ENCODE measurements around the gene TBX19. TPM values are rescaled to one million over a fixed set of nuclear protein-coding genes. Genes with fewer than 3 reads are reported as not detected.
A peak's percentile ranks its signal among the peaks of the same experiment; 100 is the strongest.

Gene TBX19
- total RNA-seq, 1 donor from 2014 or later, result 1.6 TPM

DNA sequence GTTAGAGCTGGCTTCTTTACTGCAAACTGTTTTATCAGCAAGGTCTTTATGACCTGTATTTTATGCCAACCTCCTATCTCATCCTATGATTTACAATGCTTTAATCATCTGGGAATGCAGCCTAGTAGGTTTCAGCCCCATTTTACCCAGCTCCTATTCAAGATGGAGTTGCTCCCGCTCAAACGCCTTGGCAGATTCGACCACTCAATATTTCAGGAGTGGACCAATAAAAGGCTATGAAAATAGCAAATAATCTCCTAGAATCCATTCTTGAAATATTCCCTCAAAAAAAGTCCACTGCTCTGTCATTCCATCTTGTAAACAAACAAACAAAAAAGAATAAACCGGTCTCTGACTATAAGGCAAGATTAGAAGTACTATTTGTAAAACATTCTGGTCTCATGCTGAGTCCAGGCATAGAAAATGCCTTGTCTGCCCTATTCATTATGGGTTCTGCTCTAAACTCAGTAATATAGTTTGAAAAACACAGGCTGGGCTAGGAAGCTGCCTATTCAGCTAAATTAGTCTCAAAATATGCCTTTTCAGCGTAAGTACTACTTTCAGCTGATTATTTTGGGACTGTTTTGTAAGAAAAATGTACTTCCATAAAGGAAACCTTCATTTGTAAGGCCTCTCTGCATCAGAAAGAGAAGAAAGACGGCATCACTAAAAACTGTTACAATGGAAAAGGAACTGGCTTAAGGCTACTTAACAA lies 53.0 kb downstream of the TBX19 start:
- H3K4me3 Mint-ChIP-seq, result no peak overlapping the region
- H3K27me3 Mint-ChIP-seq, result no peaks in the 10 kb centered on the region
- no peaks in the 10 kb centered on the region for H3K36me3 Mint-ChIP-seq
- TF ChIP-seq, protein P1, sequence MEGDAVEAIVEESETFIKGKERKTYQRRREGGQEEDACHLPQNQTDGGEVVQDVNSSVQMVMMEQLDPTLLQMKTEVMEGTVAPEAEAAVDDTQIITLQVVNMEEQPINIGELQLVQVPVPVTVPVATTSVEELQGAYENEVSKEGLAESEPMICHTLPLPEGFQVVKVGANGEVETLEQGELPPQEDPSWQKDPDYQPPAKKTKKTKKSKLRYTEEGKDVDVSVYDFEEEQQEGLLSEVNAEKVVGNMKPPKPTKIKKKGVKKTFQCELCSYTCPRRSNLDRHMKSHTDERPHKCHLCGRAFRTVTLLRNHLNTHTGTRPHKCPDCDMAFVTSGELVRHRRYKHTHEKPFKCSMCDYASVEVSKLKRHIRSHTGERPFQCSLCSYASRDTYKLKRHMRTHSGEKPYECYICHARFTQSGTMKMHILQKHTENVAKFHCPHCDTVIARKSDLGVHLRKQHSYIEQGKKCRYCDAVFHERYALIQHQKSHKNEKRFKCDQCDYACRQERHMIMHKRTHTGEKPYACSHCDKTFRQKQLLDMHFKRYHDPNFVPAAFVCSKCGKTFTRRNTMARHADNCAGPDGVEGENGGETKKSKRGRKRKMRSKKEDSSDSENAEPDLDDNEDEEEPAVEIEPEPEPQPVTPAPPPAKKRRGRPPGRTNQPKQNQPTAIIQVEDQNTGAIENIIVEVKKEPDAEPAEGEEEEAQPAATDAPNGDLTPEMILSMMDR (conservative IDR thresholded peaks at IDR 0.05), result no peak
- H3K4me1 Mint-ChIP-seq (ENCODE audit: unreplicated experiment), result no peaks in the 10 kb centered on the region
- peak overlapping the region; percentile 6 for H3K27ac Mint-ChIP-seq
- no peaks in the 10 kb centered on the region for H3K9me3 Mint-ChIP-seq
- DNase-seq (ENCODE audit: extremely low spot score, unreplicated experiment), result no peak

DNA sequence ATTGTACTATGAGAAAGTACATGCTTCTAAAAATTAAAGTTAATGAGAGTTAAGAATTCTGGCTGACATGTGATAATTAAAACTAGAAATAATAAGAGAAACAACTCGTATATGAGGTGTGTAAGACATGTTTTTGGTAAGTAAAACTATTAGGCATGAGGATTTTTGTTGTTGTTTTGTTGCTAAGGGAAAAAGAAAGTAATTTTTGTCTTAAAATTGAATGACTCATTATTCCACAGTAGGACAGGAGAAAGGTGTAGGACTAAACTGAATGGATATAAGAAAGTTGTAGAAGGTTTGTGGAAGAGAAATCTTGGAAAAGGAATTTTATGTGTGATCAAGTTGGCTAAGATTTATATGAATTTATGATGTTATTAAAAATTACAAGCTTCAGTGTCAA lies 54.8 kb downstream of the TBX19 start:
- Mint-ChIP-seq H3K4me3 (no peak overlapping the region), H3K9me3 (no peaks in the 10 kb centered on the region), H3K4me1 (ENCODE audit: unreplicated experiment) (no peaks in the 10 kb centered on the region), H3K27me3 (no peaks in the 10 kb centered on the region), H3K36me3 (no peaks in the 10 kb centered on the region), H3K27ac (peak overlapping the region; percentile 4)
- TF ChIP-seq, protein P1 (conservative IDR thresholded peaks at IDR 0.05), result no peak
- no peak for DNase-seq (ENCODE audit: extremely low spot score, unreplicated experiment)

DNA sequence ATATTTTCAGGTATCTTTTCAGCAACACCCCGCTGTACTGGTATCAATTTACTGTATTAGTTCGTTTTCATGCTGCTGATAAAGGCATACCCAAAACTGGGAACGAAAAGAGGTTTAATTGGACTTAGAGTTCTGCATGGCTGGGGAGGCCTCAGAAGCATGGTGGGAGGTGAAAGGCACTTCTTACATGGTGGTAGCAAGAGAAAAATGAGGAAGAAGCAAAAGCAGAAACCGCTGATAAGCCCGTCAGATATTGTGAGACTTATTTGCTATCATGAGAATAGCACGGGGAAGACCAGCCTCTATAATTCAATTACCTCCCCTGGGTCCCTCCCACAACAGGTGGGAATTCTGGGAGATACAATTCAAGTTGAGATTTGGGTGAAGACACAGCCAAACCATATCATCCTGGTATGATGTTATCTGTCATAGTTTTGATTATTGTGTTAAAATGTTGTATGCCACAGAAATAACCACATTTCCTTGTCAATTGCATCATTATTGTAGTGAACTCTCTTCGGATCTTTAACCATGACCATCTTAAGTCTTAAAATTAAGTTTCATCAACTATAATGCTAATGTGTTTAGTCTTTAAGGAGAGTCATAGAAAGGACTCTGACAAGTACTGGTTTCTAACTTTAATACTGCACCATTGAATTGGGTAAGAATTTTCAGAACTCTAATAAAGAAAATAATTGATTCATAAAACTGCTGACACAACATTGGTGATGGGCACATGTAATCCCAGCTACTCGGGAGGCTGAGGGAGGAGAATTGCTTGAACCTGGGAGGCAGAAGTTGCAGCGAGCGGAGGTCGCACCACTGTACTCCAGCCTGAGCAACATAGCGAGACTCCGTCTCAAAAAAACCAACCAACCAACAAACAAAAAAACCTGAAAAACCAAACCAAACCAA lies 58.2 kb downstream of the TBX19 start:
- peaks cover 4% of the 10 kb centered on the region for H3K4me1 Mint-ChIP-seq (ENCODE audit: unreplicated experiment)
- DNase-seq (ENCODE audit: extremely low spot score, unreplicated experiment), result no peak
- H3K36me3 Mint-ChIP-seq, result no peaks in the 10 kb centered on the region
- TF ChIP-seq, protein P1 (conservative IDR thresholded peaks at IDR 0.05), result no peak
- no peak overlapping the region for H3K4me3 Mint-ChIP-seq
- peaks cover 2% of the 10 kb centered on the region for H3K27me3 Mint-ChIP-seq
- H3K27ac Mint-ChIP-seq, result no peak overlapping the region
- no peaks in the 10 kb centered on the region for H3K9me3 Mint-ChIP-seq

DNA sequence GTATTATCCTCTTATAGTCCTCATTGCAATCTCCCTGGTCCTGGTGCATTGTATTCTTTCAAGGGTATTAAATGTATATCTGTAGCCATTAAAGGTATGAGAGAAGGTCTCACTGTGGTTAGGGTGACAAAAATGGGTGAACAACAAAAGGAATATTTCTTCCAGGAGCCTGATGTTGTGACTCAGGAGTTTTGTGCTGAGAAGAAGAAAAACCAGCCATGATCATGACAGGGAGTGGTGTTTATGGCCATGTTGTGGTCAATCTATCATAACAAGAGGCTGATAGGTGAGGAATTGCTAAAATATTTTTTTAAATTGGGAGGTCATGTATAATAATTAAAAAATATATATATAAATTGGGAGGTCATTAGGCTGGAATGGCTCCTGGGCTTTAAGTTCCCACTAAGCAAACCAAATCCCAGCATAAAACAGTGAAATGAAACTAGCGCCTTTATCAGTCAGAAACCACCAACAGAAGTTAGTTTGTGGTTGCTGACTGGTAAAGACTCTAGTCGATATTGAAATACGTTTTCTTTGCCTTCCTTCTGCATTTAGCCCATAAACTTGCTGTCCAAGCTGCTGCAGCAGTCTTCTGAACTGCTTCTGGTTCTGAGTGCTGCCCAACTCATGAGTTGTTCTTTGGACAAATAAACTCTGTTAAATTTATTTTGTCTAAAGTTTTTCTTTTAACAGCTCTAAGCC lies 60.3 kb downstream of the TBX19 start:
- no peak for DNase-seq (ENCODE audit: extremely low spot score, unreplicated experiment)
- TF ChIP-seq, protein P1 (conservative IDR thresholded peaks at IDR 0.05), result no peak
- Mint-ChIP-seq H3K27me3 (peaks cover 2% of the 10 kb centered on the region), H3K4me3 (no peak overlapping the region), H3K27ac (no peak overlapping the region), H3K4me1 (ENCODE audit: unreplicated experiment) (peaks cover 4% of the 10 kb centered on the region), H3K36me3 (no peaks in the 10 kb centered on the region), H3K9me3 (no peaks in the 10 kb centered on the region)

DNA sequence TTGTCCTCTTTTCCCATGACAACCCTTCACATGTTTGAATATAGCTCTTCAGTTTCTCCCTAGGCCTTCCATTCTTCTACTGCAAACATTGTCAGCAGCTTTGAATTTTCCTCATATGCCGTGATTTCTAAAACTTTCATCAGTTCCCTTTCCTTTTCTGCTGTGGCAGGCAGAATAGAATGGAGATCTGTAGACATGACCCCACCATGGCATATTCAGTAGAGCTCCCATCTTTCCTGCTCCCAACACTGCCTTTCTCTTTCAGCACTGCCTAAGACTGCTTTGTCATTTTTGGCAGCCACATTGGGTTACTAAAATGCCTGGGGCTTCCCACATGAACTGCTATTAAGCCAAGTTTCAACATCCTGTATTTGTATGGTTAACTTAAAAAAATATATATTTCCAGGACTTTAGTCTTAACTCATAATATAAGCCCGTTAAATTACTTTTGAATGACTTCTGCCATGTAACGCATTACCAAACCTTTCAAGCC lies 60.9 kb downstream of the TBX19 start:
- H3K27me3 Mint-ChIP-seq, result peaks cover 2% of the 10 kb centered on the region
- H3K4me1 Mint-ChIP-seq (ENCODE audit: unreplicated experiment), result peaks cover 4% of the 10 kb centered on the region
- TF ChIP-seq, protein P1 (conservative IDR thresholded peaks at IDR 0.05), result no peak
- H3K36me3 Mint-ChIP-seq, result peaks cover under 1% of the 10 kb centered on the region
- no peak for DNase-seq (ENCODE audit: extremely low spot score, unreplicated experiment)
- no peak overlapping the region for H3K4me3 Mint-ChIP-seq
- H3K9me3 Mint-ChIP-seq, result no peaks in the 10 kb centered on the region
- H3K27ac Mint-ChIP-seq, result no peak overlapping the region

Measured in type B pancreatic cell (in vitro differentiated cells).